CD4-positive, alpha-beta T cell (primary cell): ENCODE measurements around the gene TMEM258. TPM values are rescaled to one million over a fixed set of nuclear protein-coding genes. Genes with fewer than 3 reads are reported as not detected.

Source experiments
- ATAC-seq: fragments of 200-7000 bp; cut with Tn5 transposase; one replicate; pipeline ENCODE4 v1.10.0; 2022; ENCODE audit warnings: mild to moderate bottlenecking; ENCODE audit not compliant: poor library complexity
- CTCF ChIA-PET: fragments of 350-600 bp; sonication (Branson Sonifier 250); formaldehyde crosslinking; loops from one replicate; lab custom pipeline; 2021; ENCODE audit warnings: antibody characterized with exemption, inconsistent platforms; lab: Charles Lee
- POLR2A ChIA-PET: fragments of 350-600 bp; sonication (Branson Sonifier 250); formaldehyde crosslinking; loops from one replicate; lab custom pipeline; 2021; ENCODE audit warnings: antibody characterized with exemption, inconsistent platforms; lab: Charles Lee
- DNase-seq, 14 experiments: peaks; one replicate each; pipeline ENCODE4 v3.0.0-alpha.2; 2013 to 2020; ENCODE audit warnings: mixed read lengths in 2 of 14
- H3K27ac ChIP-seq, 2 donors: one replicate each; pipeline versions ENCODE4 v1.5.1 to v1.7.0; 2013; ENCODE audit warnings: low read length in 2 of 2, low read depth in 1 of 2, mild to moderate bottlenecking in 1 of 2
- H3K27me3 ChIP-seq, 2 experiments: 1 replicate in 1 of 2; 2 replicates in 1 of 2; pipeline versions ENCODE4 v1.6.1 to v1.7.0; 2013; ENCODE audit warnings: low read length in 2 of 2, control low read depth in 1 of 2, mild to moderate bottlenecking in 1 of 2, moderate library complexity in 1 of 2; ENCODE audit not compliant: insufficient read depth in 2 of 2, control insufficient read depth in 1 of 2
- H3K36me3 ChIP-seq: one replicate; pipeline ENCODE4 v1.6.1; 2013; ENCODE audit warnings: low read length, control low read depth; ENCODE audit not compliant: insufficient read depth
- H3K4me1 ChIP-seq: one replicate; pipeline ENCODE4 v1.6.1; 2013; ENCODE audit warnings: low read length, control low read depth; ENCODE audit not compliant: insufficient read depth
- H3K4me3 ChIP-seq: one replicate; pipeline ENCODE4 v1.5.1; 2013; ENCODE audit warnings: mild to moderate bottlenecking, low read length, moderate library complexity
- H3K9me3 ChIP-seq, 2 experiments: 1 replicate in 1 of 2; 2 replicates in 1 of 2; pipeline versions ENCODE4 v1.6.1 to v1.7.0; 2013; ENCODE audit warnings: low read length in 2 of 2, mild to moderate bottlenecking in 2 of 2, control low read depth in 1 of 2, moderate library complexity in 1 of 2; ENCODE audit not compliant: control insufficient read depth in 1 of 2, insufficient read depth in 1 of 2
- H3K27ac Mint-ChIP-seq: one replicate; pipeline ENCODE4 v1.8.0; 2020; ENCODE audit warnings: mixed read lengths
- H3K27me3 Mint-ChIP-seq: one replicate; pipeline ENCODE4 v1.8.0; 2021; ENCODE audit warnings: mixed read lengths
- H3K36me3 Mint-ChIP-seq: one replicate; pipeline ENCODE4 v1.8.0; 2021; ENCODE audit warnings: low read depth, mixed read lengths
- H3K4me1 Mint-ChIP-seq: one replicate; pipeline ENCODE4 v1.8.0; 2021; ENCODE audit warnings: low read depth, mixed read lengths
- H3K4me3 Mint-ChIP-seq: one replicate; pipeline ENCODE4 v1.8.0; 2020; ENCODE audit warnings: mild to moderate bottlenecking, mixed read lengths
- H3K9me3 Mint-ChIP-seq: one replicate; pipeline ENCODE4 v1.8.0; 2020; ENCODE audit warnings: mixed read lengths
- CTCF ChIP-seq: fragments of 200-600 bp; IDR thresholded peaks from one replicate; pipeline ENCODE4 v1.8.0; 2022; ENCODE audit warnings: antibody characterized with exemption, mild to moderate bottlenecking
- intact Hi-C, 2 experiments: fragments of 100-400 bp; cut with DNase I in 1 of 2; cut with micrococcal nuclease in 1 of 2; formaldehyde crosslinking; loops; one replicate each; pipeline versions ENCODE4 v1.15.1 to v1.9.0; 2023 to 2025; cut with DNase I, micrococcal nuclease
- total RNA-seq, 174 experiments: library from RNA in 2 of 174; stranded (reverse) in 2 of 174; gene quantifications; one replicate each; pipeline ENCODE4 v1.2.3 and lab custom pipeline; 2021 to 2026

Gene TMEM258
- total RNA-seq, 2 experiments from 2014 or later: 55.2 to 56.0 TPM

GRCh38 chr11:61814958-61815789 lies 22.8 kb upstream of the TMEM258 start:
- Histone ChIP-seq H3K9me3 (peaks cover 0 to 7% of the 10 kb centered on the region in 2 experiments), H3K27me3 (peaks cover 19 to 31% of the 10 kb centered on the region in 2 experiments), H3K4me1 (peaks cover 26% of the 10 kb centered on the region), H3K4me3 (peak overlapping the region; percentile 71), H3K36me3 (no peaks in the 10 kb centered on the region), H3K27ac (no peak overlapping the region)
- ChIA-PET POLR2A (interaction anchor here (0.9 to 2.0 kb wide), 4 partner anchors 14 to 153 kb away, joined by 3 to 12 read pairs (median 6); partner anchors contain the start of genes FEN1 and TMEM258), CTCF (interaction anchor here (0.7 to 6.7 kb wide), 6 partner anchors 7 to 267 kb away, joined by 3 to 50 read pairs (median 5); partner anchors contain the start of gene FADS2)
- DNase-seq (peak in 4 of 14 experiments; percentile 37 to 78 (median 73)), ATAC-seq (peak; percentile 20)
- Mint-ChIP-seq H3K27ac (no peak overlapping the region), H3K36me3 (no peaks in the 10 kb centered on the region), H3K4me1 (peaks cover 13% of the 10 kb centered on the region), H3K27me3 (peaks cover 61% of the 10 kb centered on the region), H3K9me3 (no peaks in the 10 kb centered on the region), H3K4me3 (peak overlapping the region; percentile 89)
- no peak for TF ChIP-seq CTCF
- intact Hi-C loops: no loop called here

GRCh38 chr11:61814247-61814957 lies 22.0 kb upstream of the TMEM258 start:
- H3K4me3 ChIP-seq: peak overlapping the region; percentile 71
- intact Hi-C loops: no loop called here
- Mint-ChIP-seq H3K36me3 (no peaks in the 10 kb centered on the region), H3K27ac (no peak overlapping the region), H3K9me3 (no peaks in the 10 kb centered on the region), H3K4me1 (peaks cover 13% of the 10 kb centered on the region), H3K4me3 (peak overlapping the region; percentile 78), H3K27me3 (peaks cover 61% of the 10 kb centered on the region)
- no peaks in the 10 kb centered on the region for H3K36me3 ChIP-seq
- peaks cover 19 to 31% of the 10 kb centered on the region in 2 experiments for H3K27me3 ChIP-seq
- no peak overlapping the region for H3K27ac ChIP-seq
- peaks cover 26% of the 10 kb centered on the region for H3K4me1 ChIP-seq
- DNase-seq: peak in 3 of 14 experiments; percentile 13 to 39 (median 14)
- ChIA-PET CTCF (interaction anchor here (1.3 to 6.7 kb wide), 3 partner anchors 14 to 267 kb away, joined by 4 to 50 read pairs (median 18); partner anchors contain the start of gene FADS2), POLR2A (interaction anchor here (0.9 to 2.0 kb wide), 3 partner anchors 14 to 23 kb away, joined by 3 to 12 read pairs (median 7); partner anchors contain the start of genes FEN1 and TMEM258)
- peaks cover 0 to 7% of the 10 kb centered on the region in 2 experiments for H3K9me3 ChIP-seq
- TF ChIP-seq CTCF: no peak
- no peak for ATAC-seq

GRCh38 chr11:61812736-61813411 lies 20.5 kb upstream of the TMEM258 start:
- TF ChIP-seq CTCF: no peak
- Mint-ChIP-seq H3K4me1 (peaks cover 13% of the 10 kb centered on the region), H3K9me3 (no peaks in the 10 kb centered on the region), H3K4me3 (peak overlapping the region; percentile 27), H3K27ac (no peak overlapping the region), H3K27me3 (peaks cover 52% of the 10 kb centered on the region), H3K36me3 (no peaks in the 10 kb centered on the region)
- ATAC-seq: no peak
- no peak overlapping the region for H3K4me3 ChIP-seq
- peaks cover 13 to 28% of the 10 kb centered on the region in 2 experiments for H3K27me3 ChIP-seq
- intact Hi-C loops: no loop called here
- CTCF ChIA-PET: interaction anchor here (6.7 kb wide), 1 partner anchor 15 kb away, joined by 50 read pairs; no protein-coding TSS in a partner anchor
- peaks cover 26% of the 10 kb centered on the region for H3K4me1 ChIP-seq
- no peak for DNase-seq
- POLR2A ChIA-PET: no interaction called here
- H3K27ac ChIP-seq: no peak overlapping the region
- peaks cover 0 to 7% of the 10 kb centered on the region in 2 experiments for H3K9me3 ChIP-seq
- no peaks in the 10 kb centered on the region for H3K36me3 ChIP-seq
